A673 (cell line): ENCODE data around the gene SLX4IP.

Experiments
- EZH2 ChIP-seq: fragments of 200-600 bp; sonication (generic); IDR thresholded peaks from 2 replicates; pipeline ENCODE4 v1.6.1; 2017; ENCODE audit warnings: borderline replicate concordance, low read depth, mild to moderate bottlenecking, mixed read lengths, antibody characterized with exemption, low read length; ENCODE audit not compliant: poor library complexity, severe bottlenecking
- TF ChIP-seq, protein P1 (sequence below): fragments of 300-800, 200-600 bp; sonication (generic); conservative IDR thresholded peaks from 2 replicates; pipeline ENCODE4 v1.5.1; 2017; ENCODE audit warnings: low read depth, mild to moderate bottlenecking, antibody characterized with exemption, low read length, moderate library complexity, mixed read lengths

DNA sequence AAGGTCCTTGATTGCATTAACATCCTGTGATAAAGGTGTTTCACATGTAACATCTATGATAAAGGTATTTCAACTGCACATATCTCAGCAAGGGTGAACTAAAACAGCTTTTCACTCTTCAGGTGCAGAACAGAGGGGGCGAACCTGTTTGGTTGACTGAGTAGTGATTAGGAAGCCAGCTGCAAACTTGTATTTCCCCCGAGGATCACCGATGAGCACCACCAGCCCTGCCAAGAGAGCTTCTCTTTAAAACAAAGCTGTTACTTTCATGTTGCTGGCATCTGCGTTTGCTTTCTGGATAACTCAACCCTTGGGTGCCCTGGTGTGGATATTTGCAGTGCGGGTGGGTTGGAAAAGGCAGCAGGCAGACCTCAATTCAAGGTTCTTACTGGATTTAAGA lies 199.1 kb downstream of the SLX4IP start:
- TF ChIP-seq, protein P1, sequence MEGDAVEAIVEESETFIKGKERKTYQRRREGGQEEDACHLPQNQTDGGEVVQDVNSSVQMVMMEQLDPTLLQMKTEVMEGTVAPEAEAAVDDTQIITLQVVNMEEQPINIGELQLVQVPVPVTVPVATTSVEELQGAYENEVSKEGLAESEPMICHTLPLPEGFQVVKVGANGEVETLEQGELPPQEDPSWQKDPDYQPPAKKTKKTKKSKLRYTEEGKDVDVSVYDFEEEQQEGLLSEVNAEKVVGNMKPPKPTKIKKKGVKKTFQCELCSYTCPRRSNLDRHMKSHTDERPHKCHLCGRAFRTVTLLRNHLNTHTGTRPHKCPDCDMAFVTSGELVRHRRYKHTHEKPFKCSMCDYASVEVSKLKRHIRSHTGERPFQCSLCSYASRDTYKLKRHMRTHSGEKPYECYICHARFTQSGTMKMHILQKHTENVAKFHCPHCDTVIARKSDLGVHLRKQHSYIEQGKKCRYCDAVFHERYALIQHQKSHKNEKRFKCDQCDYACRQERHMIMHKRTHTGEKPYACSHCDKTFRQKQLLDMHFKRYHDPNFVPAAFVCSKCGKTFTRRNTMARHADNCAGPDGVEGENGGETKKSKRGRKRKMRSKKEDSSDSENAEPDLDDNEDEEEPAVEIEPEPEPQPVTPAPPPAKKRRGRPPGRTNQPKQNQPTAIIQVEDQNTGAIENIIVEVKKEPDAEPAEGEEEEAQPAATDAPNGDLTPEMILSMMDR: no peak
- TF ChIP-seq EZH2: no peak
